K562 (cell line): ENCODE measurements around the gene PRKAG2.

Experiments used
- EP300 ChIP-seq: IDR thresholded peaks from 2 replicates; pipeline ENCODE4 v1.6.1; 2012; ENCODE audit warnings: low read length, improper control_type of control experiment
- FOXK2 ChIP-seq, 2 experiments: fragments of 450-650 bp; IDR thresholded peaks in 1 of 2; conservative IDR thresholded peaks in 1 of 2; 2 replicates each; pipeline ENCODE4 v1.6.1; 2016; ENCODE audit warnings: low read depth in 2 of 2, mild to moderate bottlenecking in 1 of 2
- FOXP1 ChIP-seq: sonication (generic); formaldehyde crosslinking; IDR thresholded peaks from 2 replicates; pipeline ENCODE4 v1.8.0; 2022; ENCODE audit warnings: mild to moderate bottlenecking, missing genetic modification reagents
- FUS ChIP-seq: fragments of 200-400 bp; formaldehyde crosslinking; optimal IDR thresholded peaks from 2 replicates; pipeline ENCODE3; 2017; ENCODE audit warnings: low read depth, low read length
- GABPA ChIP-seq: fragments of 200-800 bp; sonication (Bioruptor generic); conservative IDR thresholded peaks from 2 replicates; pipeline ENCODE4 v1.6.1; 2016; ENCODE audit warnings: low read depth, missing genetic modification characterization, missing compliant biosample characterization
- POLR2AphosphoS5 ChIP-seq: IDR thresholded peaks from 2 replicates; pipeline ENCODE4 v1.6.1; 2011; ENCODE audit warnings: mild to moderate bottlenecking, low read depth, low read length, moderate library complexity; ENCODE audit not compliant: control insufficient read depth, insufficient read depth
- RBBP5 ChIP-seq: fragments of 200-600 bp; sonication (generic); IDR thresholded peaks from 2 replicates; pipeline ENCODE4 v1.6.1; 2012; ENCODE audit warnings: borderline replicate concordance, mild to moderate bottlenecking, low read length, control low read depth, inconsistent platforms; ENCODE audit not compliant: insufficient read depth, poor library complexity, severe bottlenecking
- SIN3B ChIP-seq: fragments of 450-650 bp; IDR thresholded peaks from 2 replicates; pipeline ENCODE4 v1.6.1; 2017; ENCODE audit warnings: low read depth, mild to moderate bottlenecking, moderate library complexity
- ZFP36 ChIP-seq: fragments of 150-350 bp; IDR thresholded peaks from 2 replicates; pipeline ENCODE4 v1.6.1; 2018; ENCODE audit warnings: low read length, low read depth; ENCODE audit not compliant: partially characterized antibody
- ZNF24 ChIP-seq: fragments of 450-650 bp; IDR thresholded peaks from 2 replicates; pipeline ENCODE4 v1.6.1; 2016
- ZNF324 ChIP-seq: fragments of 250-450 bp; sonication (Bioruptor Pico); IDR thresholded peaks from 2 replicates; pipeline ENCODE4 v1.4.0; 2020; ENCODE audit warnings: mild to moderate bottlenecking
- TF ChIP-seq, protein P1 (sequence below), 3 experiments: IDR thresholded peaks in 2 of 3; conservative IDR thresholded peaks in 1 of 3; 2 replicates each; pipeline ENCODE4 v1.5.1; 2011 to 2012; ENCODE audit warnings: low read length in 3 of 3, mild to moderate bottlenecking in 3 of 3, control low read depth in 2 of 3, improper control_type of control experiment in 1 of 3, inconsistent platforms in 1 of 3, low read depth in 1 of 3, mixed read lengths in 1 of 3, moderate library complexity in 1 of 3; ENCODE audit not compliant: insufficient read depth in 2 of 3

DNA sequence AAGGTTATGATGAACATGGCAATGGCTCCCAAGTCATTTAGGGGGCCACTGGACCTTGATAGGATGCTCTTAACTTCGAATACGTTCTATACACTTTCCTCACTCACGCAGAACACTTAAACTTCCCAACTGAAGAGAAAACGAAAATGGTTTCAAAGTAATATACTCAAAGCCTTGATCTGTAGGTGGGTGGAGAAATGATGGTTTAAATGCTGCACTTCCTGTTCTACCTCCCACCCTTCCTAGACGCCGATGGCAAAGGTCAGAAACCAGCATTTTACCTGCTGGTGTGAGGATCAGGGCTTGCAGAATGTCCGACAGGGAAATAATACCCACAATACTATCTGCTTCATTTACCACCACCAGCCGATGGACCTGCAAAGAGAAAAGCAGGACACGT lies 316.7 kb downstream of the PRKAG2 start:
- TF ChIP-seq RBBP5 (no peak), ZFP36 (no peak), ZNF24 (no peak), SIN3B (no peak), FUS (no peak), EP300 (no peak), POLR2AphosphoS5 (no peak), GABPA (tag) (no peak), FOXP1 (CRISPR knock-in tag) (no peak), FOXK2 (conservative IDR thresholded peaks at IDR 0.05 in 1 of 2, IDR thresholded peaks at IDR 0.05 in 1 of 2; ENCODE audit: low read depth in 2 of 2) (no peak), ZNF324 (no peak)
- TF ChIP-seq, protein P1, sequence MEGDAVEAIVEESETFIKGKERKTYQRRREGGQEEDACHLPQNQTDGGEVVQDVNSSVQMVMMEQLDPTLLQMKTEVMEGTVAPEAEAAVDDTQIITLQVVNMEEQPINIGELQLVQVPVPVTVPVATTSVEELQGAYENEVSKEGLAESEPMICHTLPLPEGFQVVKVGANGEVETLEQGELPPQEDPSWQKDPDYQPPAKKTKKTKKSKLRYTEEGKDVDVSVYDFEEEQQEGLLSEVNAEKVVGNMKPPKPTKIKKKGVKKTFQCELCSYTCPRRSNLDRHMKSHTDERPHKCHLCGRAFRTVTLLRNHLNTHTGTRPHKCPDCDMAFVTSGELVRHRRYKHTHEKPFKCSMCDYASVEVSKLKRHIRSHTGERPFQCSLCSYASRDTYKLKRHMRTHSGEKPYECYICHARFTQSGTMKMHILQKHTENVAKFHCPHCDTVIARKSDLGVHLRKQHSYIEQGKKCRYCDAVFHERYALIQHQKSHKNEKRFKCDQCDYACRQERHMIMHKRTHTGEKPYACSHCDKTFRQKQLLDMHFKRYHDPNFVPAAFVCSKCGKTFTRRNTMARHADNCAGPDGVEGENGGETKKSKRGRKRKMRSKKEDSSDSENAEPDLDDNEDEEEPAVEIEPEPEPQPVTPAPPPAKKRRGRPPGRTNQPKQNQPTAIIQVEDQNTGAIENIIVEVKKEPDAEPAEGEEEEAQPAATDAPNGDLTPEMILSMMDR (IDR thresholded peaks at IDR 0.05 in 2 of 3, conservative IDR thresholded peaks at IDR 0.05 in 1 of 3; ENCODE audit: insufficient read depth in 2 of 3, low read depth in 1 of 3, low read length in 3 of 3): no peak
